Gastrocnemius medialis (tissue), 4 donors: ENCODE data around the gene PLA2G6.

ENCODE experiments used
- CTCF ChIP-seq, 5 experiments: fragments of 450-650 bp in 3 of 5; fragments of 200-600 bp in 2 of 5; sonication (generic) in 2 of 5; IDR thresholded peaks in 4 of 5; conservative IDR thresholded peaks in 1 of 5; 1 replicate in 4 of 5; 2 replicates in 1 of 5; pipeline ENCODE4 v1.5.1; 2016 to 2019; ENCODE audit warnings: antibody characterized with exemption in 5 of 5, mild to moderate bottlenecking in 3 of 5, moderate library complexity in 3 of 5
- POLR2A ChIP-seq, 2 donors: fragments of 450-650 bp; IDR thresholded peaks; one replicate each; pipeline ENCODE4 v1.6.1; 2017; ENCODE audit warnings: antibody characterized with exemption in 2 of 2, mild to moderate bottlenecking in 2 of 2, moderate library complexity in 2 of 2

- no peak for TF ChIP-seq CTCF (IDR thresholded peaks at IDR 0.05 in 4 of 5, conservative IDR thresholded peaks at IDR 0.05 in 1 of 5)
- no peak for TF ChIP-seq POLR2A (IDR thresholded peaks at IDR 0.05)
Observed at GRCh38 chr22:38111925-38112355, 69.7 kb downstream of the PLA2G6 start.
